SK-N-SH treated with all-trans-retinoic acid at 6 μM for 48 hours (cell line): ENCODE results near the gene MGMT.

Experiments
- ATAC-seq: fragments of 200-7000 bp; cut with Tn5 transposase; 3 replicates; pipeline ENCODE4 v1.9.1; 2020; ENCODE audit warnings: mild to moderate bottlenecking, moderate library complexity
- ARNTL ChIP-seq: fragments of 450-650 bp; formaldehyde crosslinking; IDR thresholded peaks from 2 replicates; pipeline ENCODE4 v1.5.0; 2020; ENCODE audit warnings: low read depth, mild to moderate bottlenecking, moderate library complexity, borderline replicate concordance
- BACH2 ChIP-seq: fragments of 250-450 bp; sonication (Bioruptor Pico); IDR thresholded peaks from 2 replicates; pipeline ENCODE4 v1.9.0; 2021; ENCODE audit warnings: mild to moderate bottlenecking, borderline replicate concordance
- CSDC2 ChIP-seq: fragments of 250-450 bp; sonication (Bioruptor Pico); IDR thresholded peaks from 2 replicates; pipeline ENCODE4 v1.5.0; 2020; ENCODE audit warnings: mild to moderate bottlenecking, moderate library complexity
- ESRRG ChIP-seq: fragments of 250-450 bp; sonication (Bioruptor Pico); IDR thresholded peaks from 2 replicates; pipeline ENCODE4 v1.6.1; 2021; ENCODE audit warnings: mild to moderate bottlenecking
- GLIS3 ChIP-seq: fragments of 250-450 bp; sonication (Bioruptor Pico); IDR thresholded peaks from 2 replicates; pipeline ENCODE4 v1.5.0; 2020; ENCODE audit warnings: mild to moderate bottlenecking, moderate library complexity
- ISL1 ChIP-seq: fragments of 250-450 bp; sonication (Bioruptor Pico); IDR thresholded peaks from 2 replicates; pipeline ENCODE4 v2.1.2; 2022; ENCODE audit warnings: mild to moderate bottlenecking, moderate library complexity
- OSR1 ChIP-seq: fragments of 250-450 bp; sonication (Bioruptor Pico); IDR thresholded peaks from 2 replicates; pipeline ENCODE4 v1.8.0; 2022; ENCODE audit warnings: moderate library complexity, mild to moderate bottlenecking, inconsistent platforms
- PPARA ChIP-seq: fragments of 250-450 bp; sonication (Bioruptor Pico); IDR thresholded peaks from 2 replicates; pipeline ENCODE4 v1.5.0; 2020; ENCODE audit warnings: mild to moderate bottlenecking, borderline replicate concordance
- RARB ChIP-seq: fragments of 250-450 bp; sonication (Bioruptor Pico); IDR thresholded peaks from 2 replicates; pipeline ENCODE4 v1.8.0; 2021; ENCODE audit warnings: mild to moderate bottlenecking, moderate library complexity
- SNAI2 ChIP-seq: fragments of 250-450 bp; sonication (Bioruptor Pico); IDR thresholded peaks from 2 replicates; pipeline ENCODE4 v1.5.0; 2020; ENCODE audit warnings: mild to moderate bottlenecking, moderate library complexity
- TCF4 ChIP-seq: fragments of 250-450 bp; sonication (Bioruptor Pico); IDR thresholded peaks from 2 replicates; pipeline ENCODE4 v1.8.0; 2021; ENCODE audit warnings: mild to moderate bottlenecking, moderate library complexity, borderline replicate concordance
- TOX ChIP-seq: fragments of 250-450 bp; sonication (Bioruptor Pico); IDR thresholded peaks from 2 replicates; pipeline ENCODE4 v1.8.0; 2021; ENCODE audit warnings: mild to moderate bottlenecking, moderate library complexity, borderline replicate concordance
- ZC3H10 ChIP-seq: fragments of 250-450 bp; sonication (Bioruptor Pico); IDR thresholded peaks from 2 replicates; pipeline ENCODE4 v1.5.1; 2021; ENCODE audit warnings: mild to moderate bottlenecking, moderate library complexity
- ZFP3 ChIP-seq: fragments of 250-450 bp; sonication (Bioruptor Pico); IDR thresholded peaks from 2 replicates; pipeline ENCODE4 v1.5.0; 2020; ENCODE audit warnings: mild to moderate bottlenecking, moderate library complexity
- ZFP30 ChIP-seq: fragments of 450-650 bp; formaldehyde crosslinking; IDR thresholded peaks from 2 replicates; pipeline ENCODE4 v1.5.0; 2022; ENCODE audit warnings: mild to moderate bottlenecking, moderate library complexity
- ZNF565 ChIP-seq: fragments of 450-650 bp; formaldehyde crosslinking; conservative IDR thresholded peaks from 2 replicates; pipeline ENCODE4 v1.5.0; 2020; ENCODE audit warnings: low read depth, mild to moderate bottlenecking, moderate library complexity
- ZNF70 ChIP-seq: fragments of 450-650 bp; formaldehyde crosslinking; IDR thresholded peaks from 2 replicates; pipeline ENCODE4 v1.5.0; 2020; ENCODE audit warnings: mild to moderate bottlenecking, moderate library complexity
- TF ChIP-seq, protein P1 (sequence below): fragments of 250-450 bp; sonication (Bioruptor Pico); IDR thresholded peaks from 2 replicates; pipeline ENCODE4 v1.8.0; 2021; ENCODE audit warnings: low read depth, mild to moderate bottlenecking, moderate library complexity, borderline replicate concordance
- TF ChIP-seq, protein P2 (sequence below): fragments of 250-450 bp; sonication (Bioruptor Pico); IDR thresholded peaks from 2 replicates; pipeline ENCODE4 v1.5.1; 2021; ENCODE audit warnings: mild to moderate bottlenecking, moderate library complexity
- TF ChIP-seq, protein P3 (sequence below): fragments of 250-450 bp; sonication (Bioruptor Pico); IDR thresholded peaks from 2 replicates; pipeline ENCODE4 v1.5.1; 2020; ENCODE audit warnings: low read depth, mild to moderate bottlenecking, moderate library complexity
- TF ChIP-seq, protein P4 (sequence below): fragments of 250-450 bp; sonication (Bioruptor Pico); IDR thresholded peaks from 2 replicates; pipeline ENCODE4 v1.8.0; 2020; ENCODE audit warnings: mild to moderate bottlenecking, moderate library complexity, borderline replicate concordance
- TF ChIP-seq, protein P5 (sequence below): fragments of 250-450 bp; sonication (Bioruptor Pico); IDR thresholded peaks from 2 replicates; pipeline ENCODE4 v1.5.0; 2020; ENCODE audit warnings: mild to moderate bottlenecking, moderate library complexity

The MGMT gene

DNA sequence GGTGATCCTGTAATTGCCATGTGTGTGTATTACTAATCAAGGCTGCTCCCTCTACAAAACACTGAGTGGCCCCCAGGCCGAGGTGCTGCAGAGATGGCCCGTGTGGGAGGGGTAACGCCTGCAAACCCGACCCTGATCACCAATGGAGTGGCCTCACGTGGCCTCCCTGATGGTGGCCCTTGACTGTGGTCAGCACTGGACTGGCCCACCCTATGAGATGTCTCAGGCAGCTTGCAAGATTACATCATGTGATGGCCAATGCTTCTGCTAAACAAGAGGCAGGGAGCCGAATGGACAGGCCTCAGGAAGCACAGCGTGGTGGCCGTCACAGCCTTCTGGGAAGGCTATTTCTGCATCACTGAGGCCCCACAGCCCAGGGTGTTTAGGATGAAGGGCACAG is 186.4 kb downstream of the MGMT start:
- ATAC-seq: no peak

DNA sequence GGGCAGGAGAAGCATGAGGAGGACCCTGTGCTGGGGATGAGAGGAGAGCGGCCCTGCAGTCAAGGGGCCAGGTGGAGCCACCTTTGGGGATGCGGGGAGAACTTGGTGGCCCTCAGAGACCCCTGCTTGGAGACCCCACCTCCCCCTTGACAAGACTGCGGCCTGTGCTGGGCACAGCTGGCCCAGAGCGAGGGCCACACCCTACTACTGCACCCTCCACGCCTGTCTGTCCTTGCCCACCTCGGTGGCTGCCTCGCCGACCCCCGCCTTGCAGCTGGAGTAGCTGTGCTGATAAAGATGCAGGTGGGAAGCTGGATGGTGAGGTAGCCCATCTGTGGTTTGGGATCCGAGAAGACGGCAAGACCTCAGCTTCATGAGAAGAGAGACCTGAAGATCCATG is 186.8 kb downstream of the MGMT start:
- TF ChIP-seq RARB (CRISPR knock-in tag) (no peak), ZNF565 (no peak), GLIS3 (no peak), ZC3H10 (CRISPR knock-in tag) (no peak), OSR1 (no peak), BACH2 (CRISPR knock-in tag) (no peak), ARNTL (no peak), TCF4 (CRISPR knock-in tag) (no peak), ZFP3 (CRISPR knock-in tag) (no peak), ESRRG (CRISPR knock-in tag) (no peak), ISL1 (CRISPR knock-in tag) (no peak), TOX (no peak), ZFP30 (no peak), ZNF70 (CRISPR knock-in tag) (no peak)
- TF ChIP-seq, protein P1, sequence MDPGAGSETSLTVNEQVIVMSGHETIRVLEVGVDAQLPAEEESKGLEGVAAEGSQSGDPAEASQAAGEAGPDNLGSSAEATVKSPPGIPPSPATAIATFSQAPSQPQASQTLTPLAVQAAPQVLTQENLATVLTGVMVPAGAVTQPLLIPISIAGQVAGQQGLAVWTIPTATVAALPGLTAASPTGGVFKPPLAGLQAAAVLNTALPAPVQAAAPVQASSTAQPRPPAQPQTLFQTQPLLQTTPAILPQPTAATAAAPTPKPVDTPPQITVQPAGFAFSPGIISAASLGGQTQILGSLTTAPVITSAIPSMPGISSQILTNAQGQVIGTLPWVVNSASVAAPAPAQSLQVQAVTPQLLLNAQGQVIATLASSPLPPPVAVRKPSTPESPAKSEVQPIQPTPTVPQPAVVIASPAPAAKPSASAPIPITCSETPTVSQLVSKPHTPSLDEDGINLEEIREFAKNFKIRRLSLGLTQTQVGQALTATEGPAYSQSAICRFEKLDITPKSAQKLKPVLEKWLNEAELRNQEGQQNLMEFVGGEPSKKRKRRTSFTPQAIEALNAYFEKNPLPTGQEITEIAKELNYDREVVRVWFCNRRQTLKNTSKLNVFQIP: no peak
- TF ChIP-seq, protein P2, sequence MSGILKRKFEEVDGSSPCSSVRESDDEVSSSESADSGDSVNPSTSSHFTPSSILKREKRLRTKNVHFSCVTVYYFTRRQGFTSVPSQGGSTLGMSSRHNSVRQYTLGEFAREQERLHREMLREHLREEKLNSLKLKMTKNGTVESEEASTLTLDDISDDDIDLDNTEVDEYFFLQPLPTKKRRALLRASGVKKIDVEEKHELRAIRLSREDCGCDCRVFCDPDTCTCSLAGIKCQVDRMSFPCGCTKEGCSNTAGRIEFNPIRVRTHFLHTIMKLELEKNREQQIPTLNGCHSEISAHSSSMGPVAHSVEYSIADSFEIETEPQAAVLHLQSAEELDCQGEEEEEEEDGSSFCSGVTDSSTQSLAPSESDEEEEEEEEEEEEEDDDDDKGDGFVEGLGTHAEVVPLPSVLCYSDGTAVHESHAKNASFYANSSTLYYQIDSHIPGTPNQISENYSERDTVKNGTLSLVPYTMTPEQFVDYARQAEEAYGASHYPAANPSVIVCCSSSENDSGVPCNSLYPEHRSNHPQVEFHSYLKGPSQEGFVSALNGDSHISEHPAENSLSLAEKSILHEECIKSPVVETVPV: no peak
- TF ChIP-seq, protein P3, sequence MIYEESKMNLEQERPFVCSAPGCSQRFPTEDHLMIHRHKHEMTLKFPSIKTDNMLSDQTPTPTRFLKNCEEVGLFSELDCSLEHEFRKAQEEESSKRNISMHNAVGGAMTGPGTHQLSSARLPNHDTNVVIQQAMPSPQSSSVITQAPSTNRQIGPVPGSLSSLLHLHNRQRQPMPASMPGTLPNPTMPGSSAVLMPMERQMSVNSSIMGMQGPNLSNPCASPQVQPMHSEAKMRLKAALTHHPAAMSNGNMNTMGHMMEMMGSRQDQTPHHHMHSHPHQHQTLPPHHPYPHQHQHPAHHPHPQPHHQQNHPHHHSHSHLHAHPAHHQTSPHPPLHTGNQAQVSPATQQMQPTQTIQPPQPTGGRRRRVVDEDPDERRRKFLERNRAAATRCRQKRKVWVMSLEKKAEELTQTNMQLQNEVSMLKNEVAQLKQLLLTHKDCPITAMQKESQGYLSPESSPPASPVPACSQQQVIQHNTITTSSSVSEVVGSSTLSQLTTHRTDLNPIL (CRISPR knock-in tag): no peak
- TF ChIP-seq, protein P4, sequence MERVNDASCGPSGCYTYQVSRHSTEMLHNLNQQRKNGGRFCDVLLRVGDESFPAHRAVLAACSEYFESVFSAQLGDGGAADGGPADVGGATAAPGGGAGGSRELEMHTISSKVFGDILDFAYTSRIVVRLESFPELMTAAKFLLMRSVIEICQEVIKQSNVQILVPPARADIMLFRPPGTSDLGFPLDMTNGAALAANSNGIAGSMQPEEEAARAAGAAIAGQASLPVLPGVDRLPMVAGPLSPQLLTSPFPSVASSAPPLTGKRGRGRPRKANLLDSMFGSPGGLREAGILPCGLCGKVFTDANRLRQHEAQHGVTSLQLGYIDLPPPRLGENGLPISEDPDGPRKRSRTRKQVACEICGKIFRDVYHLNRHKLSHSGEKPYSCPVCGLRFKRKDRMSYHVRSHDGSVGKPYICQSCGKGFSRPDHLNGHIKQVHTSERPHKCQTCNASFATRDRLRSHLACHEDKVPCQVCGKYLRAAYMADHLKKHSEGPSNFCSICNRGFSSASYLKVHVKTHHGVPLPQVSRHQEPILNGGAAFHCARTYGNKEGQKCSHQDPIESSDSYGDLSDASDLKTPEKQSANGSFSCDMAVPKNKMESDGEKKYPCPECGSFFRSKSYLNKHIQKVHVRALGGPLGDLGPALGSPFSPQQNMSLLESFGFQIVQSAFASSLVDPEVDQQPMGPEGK (CRISPR knock-in tag): no peak
- no peak for ATAC-seq

More for the DNA sequence above, 186.4 kb downstream of the MGMT start:
- TF ChIP-seq, protein P5, sequence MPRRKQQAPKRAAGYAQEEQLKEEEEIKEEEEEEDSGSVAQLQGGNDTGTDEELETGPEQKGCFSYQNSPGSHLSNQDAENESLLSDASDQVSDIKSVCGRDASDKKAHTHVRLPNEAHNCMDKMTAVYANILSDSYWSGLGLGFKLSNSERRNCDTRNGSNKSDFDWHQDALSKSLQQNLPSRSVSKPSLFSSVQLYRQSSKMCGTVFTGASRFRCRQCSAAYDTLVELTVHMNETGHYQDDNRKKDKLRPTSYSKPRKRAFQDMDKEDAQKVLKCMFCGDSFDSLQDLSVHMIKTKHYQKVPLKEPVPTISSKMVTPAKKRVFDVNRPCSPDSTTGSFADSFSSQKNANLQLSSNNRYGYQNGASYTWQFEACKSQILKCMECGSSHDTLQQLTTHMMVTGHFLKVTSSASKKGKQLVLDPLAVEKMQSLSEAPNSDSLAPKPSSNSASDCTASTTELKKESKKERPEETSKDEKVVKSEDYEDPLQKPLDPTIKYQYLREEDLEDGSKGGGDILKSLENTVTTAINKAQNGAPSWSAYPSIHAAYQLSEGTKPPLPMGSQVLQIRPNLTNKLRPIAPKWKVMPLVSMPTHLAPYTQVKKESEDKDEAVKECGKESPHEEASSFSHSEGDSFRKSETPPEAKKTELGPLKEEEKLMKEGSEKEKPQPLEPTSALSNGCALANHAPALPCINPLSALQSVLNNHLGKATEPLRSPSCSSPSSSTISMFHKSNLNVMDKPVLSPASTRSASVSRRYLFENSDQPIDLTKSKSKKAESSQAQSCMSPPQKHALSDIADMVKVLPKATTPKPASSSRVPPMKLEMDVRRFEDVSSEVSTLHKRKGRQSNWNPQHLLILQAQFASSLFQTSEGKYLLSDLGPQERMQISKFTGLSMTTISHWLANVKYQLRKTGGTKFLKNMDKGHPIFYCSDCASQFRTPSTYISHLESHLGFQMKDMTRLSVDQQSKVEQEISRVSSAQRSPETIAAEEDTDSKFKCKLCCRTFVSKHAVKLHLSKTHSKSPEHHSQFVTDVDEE (CRISPR knock-in tag): no peak
- TF ChIP-seq PPARA (CRISPR knock-in tag): no peak
- no peak for TF ChIP-seq ESRRG (CRISPR knock-in tag)
- TF ChIP-seq, protein P1: no peak
- no peak for TF ChIP-seq ZC3H10 (CRISPR knock-in tag)
- no peak for TF ChIP-seq ZFP30
- TF ChIP-seq, protein P2: no peak
- no peak for TF ChIP-seq ISL1 (CRISPR knock-in tag)
- no peak for TF ChIP-seq ZNF565
- no peak for TF ChIP-seq GLIS3
- TF ChIP-seq SNAI2 (CRISPR knock-in tag): no peak
- TF ChIP-seq CSDC2 (CRISPR knock-in tag): no peak
